GM21360 (cell line): ENCODE measurements around the gene CDH18.

Experiments used
- ATAC-seq: cut with Tn5 transposase; IDR thresholded peaks from one replicate; pipeline ENCODE4 v1.9.1; 2021; ENCODE audit warnings: mild to moderate bottlenecking, moderate library complexity; ENCODE audit not compliant: unreplicated experiment

CDH18 gene

GRCh38 chr5:19751326-19751725 is 236.7 kb downstream of the CDH18 start:
- ATAC-seq = no peak

DNA sequence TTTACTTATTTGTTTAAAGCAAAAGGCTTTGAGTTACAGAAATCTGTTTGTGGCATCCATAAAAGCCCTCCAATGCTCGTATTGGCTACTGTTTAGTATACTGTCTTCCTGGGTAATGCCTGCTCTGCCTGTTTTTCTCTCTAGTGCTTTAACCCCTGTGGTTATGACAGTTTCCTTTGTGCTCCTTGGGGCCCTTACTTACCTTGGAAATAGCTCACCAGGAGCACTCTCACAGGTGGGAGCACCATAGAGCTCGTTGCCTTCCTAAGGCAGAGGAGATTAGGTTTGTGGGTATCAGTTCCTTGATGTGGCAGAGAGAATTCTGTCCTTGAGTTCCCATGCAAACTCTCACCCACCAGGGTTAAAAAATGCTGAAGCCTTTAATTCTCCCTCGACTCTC is 242.8 kb downstream of the CDH18 start:
- ATAC-seq = no peak

DNA sequence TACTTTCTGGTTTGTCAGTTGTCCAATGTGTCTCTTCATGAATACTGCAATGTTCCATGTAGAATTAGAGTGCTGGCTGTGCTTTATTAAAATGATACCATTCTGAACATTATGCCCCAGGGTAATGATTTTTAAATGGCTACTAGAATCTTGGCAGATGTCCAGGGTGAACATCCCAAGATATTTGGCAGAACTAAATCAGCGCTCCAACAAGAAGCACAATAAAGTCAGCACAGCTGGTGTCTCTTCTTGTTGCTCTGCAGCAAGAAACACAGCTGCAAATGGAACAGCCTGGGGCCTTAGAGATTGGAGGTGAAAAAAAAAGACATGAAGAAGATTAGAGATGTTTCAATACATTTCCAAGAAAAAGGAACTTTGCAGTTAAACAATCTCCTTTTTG is 248.3 kb downstream of the CDH18 start:
- ATAC-seq = no peak

GRCh38 chr5:19734776-19735175 is 253.2 kb downstream of the CDH18 start:
- ATAC-seq = no peak

- ATAC-seq = no peak
These were observed 254.1 kb downstream of the CDH18 start for GRCh38 chr5:19733612-19734495.

DNA sequence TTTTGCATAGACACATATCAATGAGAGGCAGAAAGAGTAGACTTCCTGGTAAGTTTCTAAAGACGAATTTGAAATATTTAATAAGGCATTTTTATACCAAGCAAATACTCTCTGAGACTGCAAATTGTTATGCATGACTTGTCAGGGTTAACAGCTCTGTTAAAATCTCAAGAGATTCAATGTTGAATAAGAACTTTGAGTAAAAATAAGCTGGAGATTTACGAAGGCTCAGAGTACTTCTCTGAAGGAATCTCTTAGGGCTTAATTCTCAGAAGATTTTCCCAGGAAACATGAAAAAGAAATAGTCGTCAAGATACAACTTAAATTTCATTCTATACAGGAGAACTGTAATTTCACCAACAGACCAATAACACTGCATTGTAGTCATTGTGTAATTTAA is 259.4 kb downstream of the CDH18 start:
- no peak for ATAC-seq

DNA sequence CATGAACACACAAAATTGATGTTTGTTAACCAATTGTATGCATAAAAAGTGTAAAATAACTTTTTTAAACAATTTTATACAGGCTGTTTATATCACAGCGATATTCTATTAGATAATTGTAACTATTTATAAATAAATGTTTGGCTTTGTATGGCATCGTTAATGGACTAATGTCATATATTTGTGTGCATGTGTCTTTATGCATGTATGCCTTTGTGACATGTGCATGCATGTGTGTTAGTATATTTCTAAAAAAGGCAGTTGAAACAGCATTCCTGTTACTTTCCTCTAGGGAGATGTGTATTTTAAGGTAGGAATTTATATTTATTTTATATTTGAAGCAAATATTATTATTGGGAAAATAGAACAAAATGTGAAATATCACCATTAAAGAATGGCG is 268.9 kb downstream of the CDH18 start:
- no peak for ATAC-seq

GRCh38 chr5:19713740-19714139 is 274.3 kb downstream of the CDH18 start:
- ATAC-seq = no peak

DNA sequence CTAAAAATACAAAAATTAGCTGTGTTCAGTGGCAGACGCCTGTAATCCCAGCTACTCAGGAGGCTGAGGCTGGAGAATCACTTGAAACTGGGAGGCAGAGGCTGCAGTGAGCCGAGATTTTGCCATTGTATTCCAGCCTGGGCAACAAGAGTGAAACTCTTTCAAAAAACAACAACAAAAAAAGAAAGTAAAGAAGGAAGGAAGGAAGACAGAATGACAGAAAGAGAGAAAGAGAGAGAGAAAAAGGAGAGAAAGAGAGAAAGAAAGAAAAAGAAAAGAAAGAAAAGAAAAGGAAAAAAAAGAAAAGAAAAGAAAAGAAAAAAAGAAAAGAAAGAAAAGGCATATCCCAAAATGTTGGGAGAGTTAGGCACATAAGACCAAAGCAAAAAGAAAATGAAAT is 278.6 kb downstream of the CDH18 start:
- ATAC-seq = no peak

DNA sequence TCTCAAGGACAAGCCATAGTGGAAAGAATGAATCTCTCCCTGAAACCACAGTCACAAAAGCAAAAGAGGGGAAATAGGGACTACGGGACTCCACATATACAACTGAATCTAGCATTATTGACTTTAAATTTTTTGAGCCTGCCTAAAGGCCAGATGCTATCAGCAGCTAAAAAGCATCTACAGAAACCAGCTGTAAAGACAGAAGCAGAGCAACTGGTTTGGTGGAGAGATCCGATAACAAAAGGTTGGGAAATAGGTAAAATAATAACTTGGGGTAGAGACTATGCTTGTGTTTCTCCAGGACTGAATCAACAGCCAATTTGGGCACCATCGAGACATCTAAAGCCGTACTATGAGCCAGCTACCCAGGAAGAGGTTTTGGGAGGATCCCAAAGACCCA is 281.2 kb downstream of the CDH18 start:
- ATAC-seq = no peak

GRCh38 chr5:19701731-19702130 is 286.3 kb downstream of the CDH18 start:
- no peak for ATAC-seq

- ATAC-seq = no peak
These were observed 292.9 kb downstream of the CDH18 start for GRCh38 chr5:19694949-19695611.

DNA sequence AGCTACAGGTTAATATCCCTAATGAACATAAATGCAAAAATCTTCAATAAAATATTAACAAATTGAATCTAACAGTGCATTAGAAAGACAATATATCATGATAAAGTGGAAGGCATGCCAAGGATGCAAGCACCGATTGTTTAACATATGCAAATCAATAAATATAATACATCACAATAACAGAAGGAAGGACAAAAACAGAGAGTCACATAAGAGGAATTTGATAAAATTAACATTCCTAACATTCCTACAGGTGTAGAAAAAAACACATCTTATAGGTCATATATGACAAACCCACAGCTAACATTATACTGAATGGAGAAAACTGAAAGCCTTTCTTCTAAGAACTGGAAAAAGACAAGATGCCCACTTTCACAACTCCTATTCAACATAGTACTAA is 297.0 kb downstream of the CDH18 start:
- ATAC-seq = no peak

DNA sequence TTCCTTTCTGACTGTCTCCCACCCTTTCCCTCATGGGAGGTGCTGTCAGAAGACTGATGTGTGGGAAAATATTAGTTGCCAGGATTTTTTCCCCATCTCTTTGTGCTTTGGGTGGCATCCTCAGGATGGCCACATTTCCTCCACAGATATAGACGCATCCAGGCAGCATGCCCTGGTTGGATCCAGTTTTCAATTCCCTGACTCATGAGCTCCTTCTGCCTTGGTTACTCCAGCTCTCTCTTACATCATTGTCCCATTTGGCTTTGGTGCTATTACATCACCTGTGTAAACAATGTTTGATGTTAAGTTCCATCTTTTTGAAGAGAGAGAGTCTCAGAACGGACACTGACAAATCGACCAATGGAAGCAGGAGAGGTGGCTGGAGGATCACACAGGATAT is 302.5 kb downstream of the CDH18 start:
- no peak for ATAC-seq

DNA sequence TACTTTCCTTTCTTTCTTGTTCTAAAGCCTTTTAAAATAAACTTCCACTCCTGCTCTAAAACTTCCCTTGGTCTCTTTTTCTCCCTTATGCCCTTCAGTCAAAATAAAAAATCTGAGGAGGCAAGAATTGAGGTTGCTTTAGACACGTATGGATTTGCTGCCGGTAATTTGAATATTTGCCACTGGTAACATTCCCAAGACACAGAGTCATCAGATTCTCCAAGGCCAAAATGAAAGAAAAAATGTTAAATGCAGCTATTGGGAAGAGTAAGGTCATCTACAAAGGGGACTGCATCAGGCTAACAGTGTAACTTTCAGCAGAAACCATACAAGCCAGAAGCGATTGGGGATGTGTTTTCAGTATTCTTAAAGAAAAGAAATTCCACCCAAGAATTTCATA is 311.1 kb downstream of the CDH18 start:
- ATAC-seq = no peak

GRCh38 chr5:19660679-19661078 is 327.3 kb downstream of the CDH18 start:
- ATAC-seq = no peak

DNA sequence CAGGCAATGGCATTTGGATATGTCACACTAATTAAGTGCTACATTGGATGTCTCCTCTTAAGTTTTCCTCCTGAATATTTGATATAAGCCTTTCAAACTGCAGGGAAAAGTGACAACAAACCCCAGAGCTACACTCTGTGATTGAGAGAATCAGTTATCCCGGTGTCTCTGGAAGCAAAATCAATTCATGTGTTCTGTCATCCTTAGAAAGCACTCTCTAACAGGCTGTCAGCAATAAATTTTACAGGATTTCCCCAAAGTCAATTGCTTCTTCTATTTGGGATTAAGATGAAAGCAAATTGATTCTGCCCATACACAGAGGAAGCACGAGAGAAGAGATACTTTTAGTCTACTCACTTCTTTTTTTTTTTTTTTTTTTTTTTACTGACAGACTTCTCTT is 332.4 kb downstream of the CDH18 start:
- ATAC-seq = no peak

GRCh38 chr5:19638461-19638860 is 349.5 kb downstream of the CDH18 start:
- ATAC-seq = no peak

- ATAC-seq = no peak
These were observed 357.1 kb downstream of the CDH18 start for GRCh38 chr5:19630876-19631275.

DNA sequence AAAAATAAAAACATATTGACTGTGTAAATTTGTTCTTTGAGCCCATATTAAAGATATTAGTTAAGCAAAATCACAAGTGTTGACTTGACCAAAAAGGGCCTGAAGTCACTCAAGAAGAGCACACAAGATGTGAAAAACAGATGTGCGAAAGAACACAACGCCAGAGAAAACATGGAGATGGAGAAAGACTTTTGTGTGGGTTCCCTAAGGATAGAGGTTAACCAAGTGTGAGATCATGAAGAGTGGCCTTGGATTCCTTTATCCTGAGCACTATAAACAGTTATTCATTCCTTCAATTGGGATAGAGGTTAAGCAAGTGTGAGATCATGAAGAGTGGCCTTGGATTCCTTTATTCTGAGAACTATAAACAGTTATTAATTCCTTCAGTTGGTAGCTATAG is 361.8 kb downstream of the CDH18 start:
- no peak for ATAC-seq

- ATAC-seq = no peak
These were observed 362.4 kb downstream of the CDH18 start for GRCh38 chr5:19625562-19625961.

- no peak for ATAC-seq
These were observed 368.4 kb downstream of the CDH18 start for GRCh38 chr5:19619571-19619970.
